Measurements from ENCODE around the gene SSR2.
A peak's percentile ranks its signal among the peaks of the same experiment; 100 is the strongest.

SSR2 gene

GRCh38 chr1:156020293-156021092 is at the start of gene SSR2:
Gene SSR2 (minus strand): TSS chr1:156020951. CDS start chr1:156020167, 784 bp downstream.
- Histone ChIP-seq H3K4me3 (ENCODE audit: low read length) (peak within 1 kb of the TSS; percentile 78), H3K9me3 (ENCODE audit: control insufficient read depth, insufficient read depth, low read length) (no peaks in the 10 kb centered on the region), H3K27me3 (ENCODE audit: control insufficient read depth, insufficient read depth, low read length) (no peaks in the 10 kb centered on the region), H3K27ac (ENCODE audit: low read length) (no peak within 1 kb of the TSS), H3K4me1 (ENCODE audit: control insufficient read depth, insufficient read depth, low read length) (0 out of 2 replicates have a peak, but pooled peaks cover 1% of the 10 kb centered on the region), H3K36me3 (ENCODE audit: control insufficient read depth, insufficient read depth, low read length) (peaks cover 6% of the 10 kb centered on the region; the same call in 1 of the 2 replicates)
- no CpG with 5 or more reads among the region's 45 CpGs for WGBS (ENCODE audit: insufficient coverage, insufficient read length)
- peak; percentile 71 for DNase-seq (ENCODE audit: low read depth, low spot score)

DNA sequence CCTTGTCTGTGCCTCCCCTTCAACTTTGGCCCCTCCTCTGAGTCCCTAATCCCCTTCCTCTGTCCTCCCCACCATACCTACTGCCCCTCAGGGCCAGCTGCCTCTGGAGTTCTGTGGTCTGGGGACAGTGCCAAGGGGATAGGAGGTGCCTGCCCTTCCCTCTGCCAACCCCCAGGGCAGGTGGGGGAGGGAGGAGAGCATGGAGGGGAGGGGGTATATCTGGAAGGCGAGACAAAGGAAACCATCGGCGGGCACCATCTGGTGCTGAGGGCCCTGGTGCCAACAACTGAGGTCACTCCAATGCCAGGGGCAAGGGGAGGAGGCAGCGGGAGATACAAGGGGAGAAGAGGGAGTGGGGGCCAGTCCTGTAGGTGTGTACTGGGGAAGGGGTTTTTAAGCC is 49.8 kb upstream of the SSR2 start:
- Histone ChIP-seq H3K36me3 (ENCODE audit: control insufficient read depth, insufficient read depth, low read length) (0 out of 2 replicates have a peak, but pooled peaks cover 3% of the 10 kb centered on the region), H3K27ac (ENCODE audit: low read length) (no peak overlapping the region), H3K27me3 (ENCODE audit: control insufficient read depth, insufficient read depth, low read length) (no peaks in the 10 kb centered on the region), H3K4me3 (ENCODE audit: low read length) (no peak overlapping the region), H3K9me3 (ENCODE audit: control insufficient read depth, insufficient read depth, low read length) (no peaks in the 10 kb centered on the region), H3K4me1 (ENCODE audit: control insufficient read depth, insufficient read depth, low read length) (peaks cover 18% of the 10 kb centered on the region)
- WGBS (ENCODE audit: insufficient coverage, insufficient read length), result no CpG with 5 or more reads among the region's 4 CpGs
- DNase-seq (ENCODE audit: low read depth, low spot score), result no peak

DNA sequence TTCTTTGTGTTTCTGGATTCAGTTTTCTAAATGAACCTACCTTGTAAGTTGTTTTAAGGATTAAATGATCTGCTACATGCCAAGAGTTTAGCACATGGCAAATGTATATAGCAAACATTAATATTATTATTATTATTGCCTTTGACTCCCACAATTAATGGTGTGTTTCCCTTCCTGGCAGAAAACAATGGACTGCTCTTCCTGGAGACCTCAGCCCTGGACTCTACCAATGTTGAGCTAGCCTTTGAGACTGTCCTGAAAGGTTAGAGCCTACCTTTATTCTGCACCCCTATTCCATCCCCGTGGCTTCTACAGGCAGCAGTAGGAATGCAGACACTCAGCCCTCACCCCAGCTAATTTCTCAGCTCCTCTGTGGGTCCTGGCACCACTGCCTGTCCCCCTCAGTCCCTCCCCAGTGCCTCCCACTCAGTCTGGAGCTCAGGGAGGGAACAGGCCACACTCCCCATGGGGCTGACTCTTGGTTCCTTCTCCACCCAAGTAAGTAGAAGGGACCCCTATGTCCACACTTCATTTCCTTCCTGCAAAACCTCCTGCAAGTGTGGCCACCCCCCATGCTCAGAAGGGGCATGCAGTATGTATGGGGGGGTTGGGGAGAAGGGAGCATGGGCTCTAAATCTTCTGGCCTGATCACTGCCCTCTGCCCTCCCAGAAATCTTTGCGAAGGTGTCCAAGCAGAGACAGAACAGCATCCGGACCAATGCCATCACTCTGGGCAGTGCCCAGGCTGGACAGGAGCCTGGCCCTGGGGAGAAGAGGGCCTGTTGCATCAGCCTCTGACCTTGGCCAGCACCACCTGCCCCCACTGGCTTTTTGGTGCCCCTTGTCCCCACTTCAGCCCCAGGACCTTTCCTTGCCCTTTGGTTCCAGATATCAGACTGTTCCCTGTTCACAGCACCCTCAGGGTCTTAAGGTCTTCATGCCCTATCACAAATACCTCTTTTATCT is 49.0 kb upstream of the SSR2 start:
- H3K36me3 ChIP-seq (ENCODE audit: control insufficient read depth, insufficient read depth, low read length), result peaks cover 3% of the 10 kb centered on the region; the same call in 1 of the 2 replicates
- DNase-seq (ENCODE audit: low read depth, low spot score), result no peak
- H3K4me1 ChIP-seq (ENCODE audit: control insufficient read depth, insufficient read depth, low read length), result peaks cover 11% of the 10 kb centered on the region
- H3K4me3 ChIP-seq (ENCODE audit: low read length), result no peak overlapping the region
- no peaks in the 10 kb centered on the region for H3K27me3 ChIP-seq (ENCODE audit: control insufficient read depth, insufficient read depth, low read length)
- H3K9me3 ChIP-seq (ENCODE audit: control insufficient read depth, insufficient read depth, low read length), result no peaks in the 10 kb centered on the region
- H3K27ac ChIP-seq (ENCODE audit: low read length), result no peak overlapping the region
- no CpG with 5 or more reads among the region's 3 CpGs for WGBS (ENCODE audit: insufficient coverage, insufficient read length)

DNA sequence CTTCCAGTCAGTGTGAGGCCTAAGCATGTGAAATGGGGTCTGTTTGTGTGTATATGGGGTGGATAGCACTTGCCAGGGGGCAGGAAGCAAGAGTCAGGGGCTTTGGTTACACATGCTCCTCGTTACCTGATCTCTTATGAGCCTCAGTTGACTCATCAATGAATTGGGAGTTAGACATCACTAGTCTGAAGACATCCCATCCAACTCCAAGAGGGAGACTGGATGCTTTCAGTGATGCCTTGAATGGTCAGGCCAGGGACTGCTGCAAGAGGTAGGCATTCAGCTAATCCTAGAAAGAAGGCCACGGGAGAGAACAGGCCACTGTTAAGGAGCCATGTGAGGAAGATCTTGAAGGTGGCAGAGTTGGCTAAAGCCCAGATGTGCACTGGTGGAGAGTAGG is 46.5 kb upstream of the SSR2 start:
- Histone ChIP-seq H3K27ac (ENCODE audit: low read length) (no peak overlapping the region), H3K4me3 (ENCODE audit: low read length) (no peak overlapping the region), H3K27me3 (ENCODE audit: control insufficient read depth, insufficient read depth, low read length) (no peaks in the 10 kb centered on the region), H3K9me3 (ENCODE audit: control insufficient read depth, insufficient read depth, low read length) (no peaks in the 10 kb centered on the region), H3K36me3 (ENCODE audit: control insufficient read depth, insufficient read depth, low read length) (peaks cover 3% of the 10 kb centered on the region; the same call in 1 of the 2 replicates), H3K4me1 (ENCODE audit: control insufficient read depth, insufficient read depth, low read length) (peaks cover 3% of the 10 kb centered on the region; the same call in 1 of the 2 replicates)
- WGBS (ENCODE audit: insufficient coverage, insufficient read length), result no CpG with 5 or more reads among the region's 2 CpGs
- no peak for DNase-seq (ENCODE audit: low read depth, low spot score)

DNA sequence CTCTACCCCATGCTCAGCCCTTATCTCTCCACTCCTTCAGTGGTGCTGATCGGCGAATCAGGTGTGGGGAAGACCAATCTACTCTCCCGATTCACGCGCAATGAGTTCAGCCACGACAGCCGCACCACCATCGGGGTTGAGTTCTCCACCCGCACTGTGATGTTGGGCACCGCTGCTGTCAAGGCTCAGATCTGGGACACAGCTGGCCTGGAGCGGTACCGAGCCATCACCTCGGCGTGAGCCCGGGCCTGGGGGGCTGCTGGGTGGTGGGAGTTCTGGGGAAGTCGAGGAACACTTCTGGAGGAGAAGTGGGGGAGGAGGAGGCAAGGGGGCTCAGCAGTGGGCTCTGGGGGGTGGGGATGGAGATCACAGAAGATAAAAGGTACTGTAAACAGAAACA is 45.1 kb upstream of the SSR2 start:
- H3K4me3 ChIP-seq (ENCODE audit: low read length), result no peak overlapping the region
- no peaks in the 10 kb centered on the region for H3K9me3 ChIP-seq (ENCODE audit: control insufficient read depth, insufficient read depth, low read length)
- peaks cover 3% of the 10 kb centered on the region; the same call in 1 of the 2 replicates for H3K4me1 ChIP-seq (ENCODE audit: control insufficient read depth, insufficient read depth, low read length)
- no peak for DNase-seq (ENCODE audit: low read depth, low spot score)
- H3K36me3 ChIP-seq (ENCODE audit: control insufficient read depth, insufficient read depth, low read length), result peaks cover 3% of the 10 kb centered on the region; the same call in 1 of the 2 replicates
- H3K27me3 ChIP-seq (ENCODE audit: control insufficient read depth, insufficient read depth, low read length), result no peaks in the 10 kb centered on the region
- no peak overlapping the region for H3K27ac ChIP-seq (ENCODE audit: low read length)
- WGBS (ENCODE audit: insufficient coverage, insufficient read length), result no CpG with 5 or more reads among the region's 16 CpGs

GRCh38 chr1:156065212-156065611 is 44.5 kb upstream of the SSR2 start:
- Histone ChIP-seq H3K4me1 (ENCODE audit: control insufficient read depth, insufficient read depth, low read length) (peaks cover 3% of the 10 kb centered on the region; the same call in 1 of the 2 replicates), H3K9me3 (ENCODE audit: control insufficient read depth, insufficient read depth, low read length) (no peaks in the 10 kb centered on the region), H3K27ac (ENCODE audit: low read length) (no peak overlapping the region), H3K4me3 (ENCODE audit: low read length) (no peak overlapping the region), H3K36me3 (ENCODE audit: control insufficient read depth, insufficient read depth, low read length) (peaks cover 3% of the 10 kb centered on the region; the same call in 1 of the 2 replicates), H3K27me3 (ENCODE audit: control insufficient read depth, insufficient read depth, low read length) (no peaks in the 10 kb centered on the region)
- DNase-seq (ENCODE audit: low read depth, low spot score), result no peak
- WGBS (ENCODE audit: insufficient coverage, insufficient read length), result no CpG with 5 or more reads among the region's 3 CpGs

DNA sequence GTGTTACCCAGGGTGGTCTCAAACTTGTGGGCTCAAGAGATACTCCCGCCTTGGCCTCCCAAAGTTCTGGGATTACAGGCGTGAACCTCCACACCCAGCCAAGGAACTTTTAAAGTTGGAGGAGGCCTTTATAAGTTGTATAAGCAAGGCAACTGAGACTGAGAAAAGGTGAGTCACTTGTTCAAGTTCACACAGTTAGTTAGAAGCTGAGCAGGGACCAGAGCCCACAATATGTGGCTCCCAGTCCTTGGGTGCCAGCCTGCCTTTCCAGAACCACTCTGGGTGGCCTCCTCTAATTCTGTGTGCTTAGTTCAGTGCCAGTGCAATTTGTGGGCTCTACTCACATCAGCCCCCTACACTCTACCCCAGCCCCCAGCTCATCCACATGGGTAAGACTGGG is 43.9 kb upstream of the SSR2 start:
- H3K36me3 ChIP-seq (ENCODE audit: control insufficient read depth, insufficient read depth, low read length), result peaks cover under 1% of the 10 kb centered on the region; the same call in 1 of the 2 replicates
- no peak for DNase-seq (ENCODE audit: low read depth, low spot score)
- no peaks in the 10 kb centered on the region for H3K9me3 ChIP-seq (ENCODE audit: control insufficient read depth, insufficient read depth, low read length)
- no peak overlapping the region; the same call in 1 of the 2 replicates for H3K4me3 ChIP-seq (ENCODE audit: low read length)
- no peaks in the 10 kb centered on the region for H3K27me3 ChIP-seq (ENCODE audit: control insufficient read depth, insufficient read depth, low read length)
- H3K27ac ChIP-seq (ENCODE audit: low read length), result no peak overlapping the region
- H3K4me1 ChIP-seq (ENCODE audit: control insufficient read depth, insufficient read depth, low read length), result peaks cover 3% of the 10 kb centered on the region; the same call in 1 of the 2 replicates
- no CpG with 5 or more reads among the region's 2 CpGs for WGBS (ENCODE audit: insufficient coverage, insufficient read length)

DNA sequence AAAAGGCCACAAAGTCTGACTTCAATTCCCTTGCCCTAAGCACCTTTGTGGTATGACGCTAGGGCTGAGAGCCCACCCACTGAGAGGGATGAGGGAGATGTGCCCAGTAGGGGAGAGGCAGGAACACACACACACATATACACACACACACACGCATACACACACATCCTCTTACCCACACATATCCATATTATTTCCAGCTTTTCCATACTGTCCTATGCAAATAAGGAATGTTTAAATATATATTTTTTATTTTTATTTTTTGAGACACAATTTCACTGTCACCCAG is 43.2 kb upstream of the SSR2 start:
- H3K27me3 ChIP-seq (ENCODE audit: control insufficient read depth, insufficient read depth, low read length), result no peaks in the 10 kb centered on the region
- H3K27ac ChIP-seq (ENCODE audit: low read length), result no peak overlapping the region
- H3K4me1 ChIP-seq (ENCODE audit: control insufficient read depth, insufficient read depth, low read length), result peaks cover 3% of the 10 kb centered on the region; the same call in 1 of the 2 replicates
- H3K4me3 ChIP-seq (ENCODE audit: low read length), result no peak overlapping the region
- DNase-seq (ENCODE audit: low read depth, low spot score), result no peak
- WGBS (ENCODE audit: insufficient coverage, insufficient read length), result 100% methylated on average over 1 of the region's 2 CpGs
- H3K9me3 ChIP-seq (ENCODE audit: control insufficient read depth, insufficient read depth, low read length), result no peaks in the 10 kb centered on the region
- H3K36me3 ChIP-seq (ENCODE audit: control insufficient read depth, insufficient read depth, low read length), result no peaks in the 10 kb centered on the region; the same call in 1 of the 2 replicates

GRCh38 chr1:156062189-156062588 is 41.4 kb upstream of the SSR2 start:
- WGBS (ENCODE audit: insufficient coverage, insufficient read length), result no CpG with 5 or more reads among the region's 3 CpGs
- H3K4me1 ChIP-seq (ENCODE audit: control insufficient read depth, insufficient read depth, low read length), result peaks cover 3% of the 10 kb centered on the region; the same call in 1 of the 2 replicates
- no peak overlapping the region for H3K4me3 ChIP-seq (ENCODE audit: low read length)
- no peaks in the 10 kb centered on the region; the same call in 1 of the 2 replicates for H3K36me3 ChIP-seq (ENCODE audit: control insufficient read depth, insufficient read depth, low read length)
- no peak overlapping the region for H3K27ac ChIP-seq (ENCODE audit: low read length)
- DNase-seq (ENCODE audit: low read depth, low spot score), result no peak
- no peaks in the 10 kb centered on the region for H3K9me3 ChIP-seq (ENCODE audit: control insufficient read depth, insufficient read depth, low read length)
- H3K27me3 ChIP-seq (ENCODE audit: control insufficient read depth, insufficient read depth, low read length), result no peaks in the 10 kb centered on the region
